Measurements from ENCODE around the gene LRP1B. TPM values are rescaled to one million over a fixed set of nuclear protein-coding genes. Genes with fewer than 3 reads are reported as not detected.

The LRP1B gene
- total RNA-seq, 1 experiment from 2014 or later = 0.08 TPM

DNA sequence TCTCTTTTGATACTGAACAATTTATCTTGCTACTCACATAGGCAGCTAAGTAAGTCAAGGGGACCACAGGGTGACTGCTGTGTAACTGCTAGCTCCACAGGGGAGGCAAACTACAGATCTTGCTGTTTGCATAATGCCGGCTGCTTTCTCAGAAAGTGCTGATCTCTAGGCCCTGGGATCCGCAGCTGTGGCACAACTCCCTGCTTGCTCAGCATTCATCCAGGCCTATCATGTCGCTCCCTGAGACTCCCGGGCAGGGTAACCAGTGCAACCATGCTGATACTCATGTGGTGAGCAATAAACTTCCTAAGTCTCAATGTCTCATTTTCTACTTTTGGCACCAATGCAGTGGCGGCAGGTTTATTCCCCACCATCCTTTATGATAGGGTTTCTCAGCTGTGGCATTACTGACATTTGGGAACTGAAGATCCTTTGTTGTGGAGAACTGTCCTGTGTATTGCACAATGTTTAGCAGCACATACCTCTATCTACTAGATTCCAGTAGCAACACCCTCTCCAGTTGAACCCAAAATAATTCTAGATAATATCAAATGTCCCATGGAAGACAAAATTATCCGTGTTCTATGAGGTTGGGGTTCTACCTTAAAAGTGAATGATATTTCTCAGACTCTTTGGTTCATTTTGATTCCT lies 1101.3 kb downstream of the LRP1B start:
- no peak for DNase-seq (ENCODE audit: low read depth in 1 of 2, low spot score in 2 of 2)
- Histone ChIP-seq H3K27me3 (replicated peaks) (no peaks in the 10 kb centered on the region), H3K4me1 (replicated peaks) (no peaks in the 10 kb centered on the region), H3K36me3 (no peaks in the 10 kb centered on the region), H3K27ac (no peak overlapping the region), H3K4me3 (no peak overlapping the region), H3K9me3 (replicated peaks) (no peaks in the 10 kb centered on the region)

DNA sequence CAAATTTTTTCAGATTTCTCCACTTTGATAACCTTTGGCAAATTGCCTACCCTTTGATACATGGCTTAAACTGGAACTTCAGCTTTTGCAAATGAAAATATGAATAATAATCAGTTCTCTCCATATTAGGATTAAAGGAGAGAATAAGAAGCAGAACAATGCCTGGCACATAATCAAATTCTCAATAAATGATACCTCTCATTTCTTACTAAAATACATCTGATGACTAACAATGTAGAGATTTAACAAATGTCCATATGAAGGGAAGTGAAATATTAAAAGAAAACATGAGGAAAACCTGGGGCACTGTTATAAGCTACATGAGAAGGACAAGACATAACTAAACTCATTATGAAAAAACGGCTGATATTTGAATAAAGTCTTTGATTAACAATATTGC lies 1103.6 kb downstream of the LRP1B start:
- Histone ChIP-seq H3K9me3 (replicated peaks) (no peaks in the 10 kb centered on the region), H3K4me1 (replicated peaks) (no peaks in the 10 kb centered on the region), H3K27ac (no peak overlapping the region), H3K4me3 (no peak overlapping the region), H3K36me3 (no peaks in the 10 kb centered on the region), H3K27me3 (replicated peaks) (no peaks in the 10 kb centered on the region)
- no peak for DNase-seq (ENCODE audit: low read depth in 1 of 2, low spot score in 2 of 2)

- Histone ChIP-seq H3K4me3 (no peak overlapping the region), H3K27me3 (replicated peaks) (no peaks in the 10 kb centered on the region), H3K27ac (peak overlapping the region; percentile 53), H3K9me3 (replicated peaks) (no peaks in the 10 kb centered on the region), H3K4me1 (replicated peaks) (peaks cover 6% of the 10 kb centered on the region; the same call in 1 of the 2 replicates), H3K36me3 (no peaks in the 10 kb centered on the region)
- DNase-seq (ENCODE audit: low read depth in 1 of 2, low spot score in 2 of 2) = no peak
These were observed 1109.2 kb downstream of the LRP1B start for GRCh38 chr2:141021611-141022010.

DNA sequence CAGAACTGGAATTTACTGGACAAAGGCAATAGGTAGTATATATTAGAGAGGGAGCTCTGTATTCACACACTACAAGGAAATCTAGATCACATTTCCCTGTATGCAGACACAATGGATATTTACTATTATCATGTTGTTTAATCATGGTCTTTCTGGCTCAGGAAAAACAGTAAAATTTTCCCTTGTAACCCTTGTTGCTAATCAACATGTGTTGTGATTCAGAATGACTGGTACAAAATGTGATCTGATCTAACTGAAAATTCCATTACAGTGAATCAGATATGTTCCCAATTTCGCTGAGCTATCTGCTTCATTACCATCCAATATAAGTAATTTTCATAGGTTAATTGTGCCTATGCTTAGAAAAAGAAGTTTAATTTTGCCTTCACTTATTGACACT lies 1109.7 kb downstream of the LRP1B start:
- Histone ChIP-seq H3K4me1 (replicated peaks) (peaks cover 6% of the 10 kb centered on the region; the same call in 1 of the 2 replicates), H3K9me3 (replicated peaks) (no peaks in the 10 kb centered on the region), H3K27me3 (replicated peaks) (no peaks in the 10 kb centered on the region), H3K4me3 (no peak overlapping the region), H3K36me3 (no peaks in the 10 kb centered on the region), H3K27ac (peak overlapping the region; percentile 53)
- DNase-seq (ENCODE audit: low read depth in 1 of 2, low spot score in 2 of 2) = no peak

GRCh38 chr2:141020346-141020745 lies 1110.5 kb downstream of the LRP1B start:
- Histone ChIP-seq H3K4me1 (replicated peaks) (peaks cover 6% of the 10 kb centered on the region; the same call in 1 of the 2 replicates), H3K36me3 (no peaks in the 10 kb centered on the region), H3K4me3 (no peak overlapping the region), H3K27ac (peak overlapping the region; percentile 53; the same call in 1 of the 2 replicates), H3K9me3 (replicated peaks) (no peaks in the 10 kb centered on the region), H3K27me3 (replicated peaks) (no peaks in the 10 kb centered on the region)
- no peak for DNase-seq (ENCODE audit: low read depth in 1 of 2, low spot score in 2 of 2)

GRCh38 chr2:141015341-141016047 lies 1115.3 kb downstream of the LRP1B start:
- Histone ChIP-seq H3K27me3 (replicated peaks) (no peaks in the 10 kb centered on the region), H3K27ac (no peak overlapping the region), H3K9me3 (replicated peaks) (no peaks in the 10 kb centered on the region), H3K4me1 (replicated peaks) (peaks cover under 1% of the 10 kb centered on the region; the same call in 1 of the 2 replicates), H3K36me3 (no peaks in the 10 kb centered on the region), H3K4me3 (no peak overlapping the region)
- DNase-seq (ENCODE audit: low read depth in 1 of 2, low spot score in 2 of 2) = no peak

DNA sequence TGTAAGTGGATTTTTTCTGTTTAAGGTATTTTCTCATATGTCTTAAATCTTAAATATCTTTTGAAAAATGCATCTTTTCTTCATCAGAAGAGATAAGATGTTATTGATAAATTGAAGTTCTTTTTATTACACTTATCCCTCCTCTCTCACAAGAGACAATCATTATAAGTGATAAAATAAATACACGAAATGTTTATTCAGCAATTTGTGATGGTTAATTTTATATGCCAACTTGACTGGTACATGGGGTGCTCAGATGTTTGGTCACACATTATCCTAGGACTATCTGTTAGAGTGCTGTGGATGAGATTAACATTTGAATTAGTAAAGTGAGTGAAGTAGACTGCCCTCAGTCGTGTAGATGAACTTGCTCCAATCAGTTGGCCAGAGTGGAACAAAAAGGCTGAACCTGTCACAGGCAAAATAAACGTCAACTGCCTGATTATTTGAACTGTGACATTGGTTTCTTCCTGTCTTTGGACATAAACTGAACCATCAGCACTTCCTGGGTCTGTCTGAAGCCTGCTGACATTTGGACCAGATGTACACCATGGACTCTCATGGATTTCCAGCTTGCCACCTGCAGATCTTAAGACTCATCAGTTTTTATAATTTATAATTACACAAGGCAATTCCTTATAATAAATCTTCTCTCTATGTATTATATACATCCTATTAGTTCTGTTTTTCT lies 1126.7 kb downstream of the LRP1B start:
- DNase-seq (ENCODE audit: low read depth in 1 of 2, low spot score in 2 of 2) = no peak
- no peak overlapping the region for H3K4me3 ChIP-seq
- no peaks in the 10 kb centered on the region for H3K4me1 ChIP-seq (replicated peaks)

DNA sequence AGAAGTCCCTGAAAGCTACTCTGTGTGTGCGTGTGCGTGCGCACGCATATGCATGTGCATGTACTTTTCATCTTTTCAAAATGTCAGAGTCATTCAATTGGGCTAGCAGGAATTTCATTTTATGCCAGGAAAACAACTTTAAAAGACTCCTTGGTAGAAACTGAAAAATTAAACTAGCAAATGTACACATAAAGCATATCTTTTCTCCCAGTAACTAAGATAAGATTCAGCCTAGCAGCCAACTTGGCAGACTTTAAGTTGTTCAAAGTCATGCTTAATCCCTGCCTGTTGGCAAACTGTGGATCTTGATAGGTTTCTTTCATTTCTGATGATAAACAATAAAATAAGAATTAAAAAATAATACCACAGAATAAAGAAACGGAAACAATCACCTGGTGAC lies 1129.1 kb downstream of the LRP1B start:
- no peak for DNase-seq (ENCODE audit: low read depth in 1 of 2, low spot score in 2 of 2)
- H3K27me3 ChIP-seq (replicated peaks) = no peaks in the 10 kb centered on the region

More for the DNA sequence above, 1126.7 kb downstream of the LRP1B start:
- no peaks in the 10 kb centered on the region for H3K9me3 ChIP-seq (replicated peaks)
- no peaks in the 10 kb centered on the region for H3K36me3 ChIP-seq
- H3K27ac ChIP-seq = no peak overlapping the region
- no peaks in the 10 kb centered on the region for H3K27me3 ChIP-seq (replicated peaks)

GRCh38 chr2:140998577-140998976 lies 1132.2 kb downstream of the LRP1B start:
- Histone ChIP-seq H3K9me3 (replicated peaks) (no peaks in the 10 kb centered on the region), H3K36me3 (no peaks in the 10 kb centered on the region), H3K4me1 (replicated peaks) (peaks cover 17% of the 10 kb centered on the region), H3K4me3 (no peak overlapping the region), H3K27ac (no peak overlapping the region), H3K27me3 (replicated peaks) (no peaks in the 10 kb centered on the region)
- DNase-seq (ENCODE audit: low read depth in 1 of 2, low spot score in 2 of 2) = no peak

More for the DNA sequence above, 1129.1 kb downstream of the LRP1B start:
- no peaks in the 10 kb centered on the region for H3K9me3 ChIP-seq (replicated peaks)
- H3K27ac ChIP-seq = no peak overlapping the region
- no peak overlapping the region for H3K4me3 ChIP-seq
- H3K4me1 ChIP-seq (replicated peaks) = peaks cover 10% of the 10 kb centered on the region
- H3K36me3 ChIP-seq = no peaks in the 10 kb centered on the region

- no peak overlapping the region for H3K27ac ChIP-seq
- peaks cover 17% of the 10 kb centered on the region for H3K4me1 ChIP-seq (replicated peaks)
- H3K4me3 ChIP-seq = no peak overlapping the region
- H3K27me3 ChIP-seq (replicated peaks) = no peaks in the 10 kb centered on the region
- DNase-seq (ENCODE audit: low read depth in 1 of 2, low spot score in 2 of 2) = no peak
- no peaks in the 10 kb centered on the region for H3K9me3 ChIP-seq (replicated peaks)
- H3K36me3 ChIP-seq = no peaks in the 10 kb centered on the region
These were observed 1132.8 kb downstream of the LRP1B start for GRCh38 chr2:140998017-140998416.

DNA sequence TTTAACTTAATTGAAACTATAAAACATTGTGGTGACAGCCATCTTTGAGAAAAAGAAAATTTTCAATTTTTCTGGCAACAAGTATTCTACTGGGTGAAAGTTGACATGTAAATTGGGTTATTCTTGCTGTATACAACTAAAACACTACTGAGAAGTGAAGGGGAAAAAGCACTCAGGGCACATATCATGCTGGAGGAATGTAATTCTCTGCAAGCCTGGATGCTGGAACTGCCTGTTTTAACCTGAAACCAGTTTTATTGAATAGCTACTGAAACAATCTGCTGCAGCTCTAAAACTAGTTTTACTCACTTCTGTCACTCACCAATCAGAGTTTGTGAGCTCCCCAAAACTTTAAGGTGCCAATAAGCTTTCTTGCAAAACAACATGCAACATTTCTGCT lies 1136.0 kb downstream of the LRP1B start:
- Histone ChIP-seq H3K4me3 (no peak overlapping the region), H3K36me3 (no peaks in the 10 kb centered on the region), H3K9me3 (replicated peaks) (no peaks in the 10 kb centered on the region), H3K4me1 (replicated peaks) (peaks cover 32% of the 10 kb centered on the region), H3K27me3 (replicated peaks) (no peaks in the 10 kb centered on the region), H3K27ac (no peak overlapping the region)
- no peak for DNase-seq (ENCODE audit: low read depth in 1 of 2, low spot score in 2 of 2)

DNA sequence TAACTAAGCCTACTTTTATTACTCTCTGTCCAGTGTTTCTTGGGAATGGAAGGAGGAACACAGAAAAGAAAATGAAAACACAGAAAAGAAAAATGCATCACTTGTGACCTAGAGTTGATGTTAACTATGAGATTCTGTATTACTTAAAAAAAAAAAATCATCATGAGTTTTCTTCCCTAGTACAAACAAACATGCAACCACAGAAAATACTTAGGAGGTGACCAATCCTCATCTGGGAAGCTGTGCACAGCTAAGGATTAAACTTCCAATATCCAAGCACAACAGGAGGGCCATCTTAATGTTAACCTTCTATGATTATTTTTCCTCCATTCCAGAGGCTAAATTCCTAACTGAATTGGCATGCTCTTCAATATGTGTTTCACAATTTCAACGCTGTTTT lies 1140.4 kb downstream of the LRP1B start:
- no peaks in the 10 kb centered on the region for H3K27me3 ChIP-seq (replicated peaks)
- no peaks in the 10 kb centered on the region for H3K36me3 ChIP-seq
- peak overlapping the region; percentile 64 for H3K27ac ChIP-seq
- no peak overlapping the region for H3K4me3 ChIP-seq
- peak; percentile 46 to 78 for DNase-seq (ENCODE audit: low read depth in 1 of 2, low spot score in 2 of 2)
- no peaks in the 10 kb centered on the region for H3K9me3 ChIP-seq (replicated peaks)
- peaks cover 14% of the 10 kb centered on the region for H3K4me1 ChIP-seq (replicated peaks)

- Histone ChIP-seq H3K27ac (no peak overlapping the region), H3K9me3 (replicated peaks) (no peaks in the 10 kb centered on the region), H3K27me3 (replicated peaks) (no peaks in the 10 kb centered on the region), H3K4me3 (no peak overlapping the region), H3K36me3 (no peaks in the 10 kb centered on the region), H3K4me1 (replicated peaks) (peaks cover 14% of the 10 kb centered on the region)
- DNase-seq (ENCODE audit: low read depth in 1 of 2, low spot score in 2 of 2) = no peak
These were observed 1142.2 kb downstream of the LRP1B start for GRCh38 chr2:140988597-140988996.

DNA sequence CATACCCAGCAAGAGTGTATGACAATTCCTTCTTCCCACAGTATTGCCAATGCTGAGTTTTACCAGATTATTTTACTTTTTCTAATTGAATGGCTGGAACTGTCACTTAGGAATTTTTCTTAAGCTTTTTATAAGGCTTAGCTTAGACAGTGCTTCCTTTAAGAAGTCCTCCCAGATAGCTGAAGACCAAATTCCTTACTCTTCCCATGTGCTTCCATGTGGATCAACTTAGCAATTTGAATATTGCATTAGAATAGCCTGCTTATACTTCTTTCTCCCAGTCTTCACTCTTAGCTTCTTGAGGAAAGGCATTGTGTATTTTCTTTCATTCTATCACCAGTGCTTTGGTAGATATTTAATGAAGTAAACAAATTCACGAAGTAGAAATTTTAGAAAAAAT lies 1144.4 kb downstream of the LRP1B start:
- no peaks in the 10 kb centered on the region for H3K9me3 ChIP-seq (replicated peaks)
- H3K27ac ChIP-seq = no peak overlapping the region
- no peaks in the 10 kb centered on the region for H3K36me3 ChIP-seq
- peaks cover 10% of the 10 kb centered on the region for H3K4me1 ChIP-seq (replicated peaks)
- no peak overlapping the region for H3K4me3 ChIP-seq
- H3K27me3 ChIP-seq (replicated peaks) = no peaks in the 10 kb centered on the region
- no peak for DNase-seq (ENCODE audit: low read depth in 1 of 2, low spot score in 2 of 2)
